Measurements from ENCODE around the gene FADS2.

Gene FADS2

DNA sequence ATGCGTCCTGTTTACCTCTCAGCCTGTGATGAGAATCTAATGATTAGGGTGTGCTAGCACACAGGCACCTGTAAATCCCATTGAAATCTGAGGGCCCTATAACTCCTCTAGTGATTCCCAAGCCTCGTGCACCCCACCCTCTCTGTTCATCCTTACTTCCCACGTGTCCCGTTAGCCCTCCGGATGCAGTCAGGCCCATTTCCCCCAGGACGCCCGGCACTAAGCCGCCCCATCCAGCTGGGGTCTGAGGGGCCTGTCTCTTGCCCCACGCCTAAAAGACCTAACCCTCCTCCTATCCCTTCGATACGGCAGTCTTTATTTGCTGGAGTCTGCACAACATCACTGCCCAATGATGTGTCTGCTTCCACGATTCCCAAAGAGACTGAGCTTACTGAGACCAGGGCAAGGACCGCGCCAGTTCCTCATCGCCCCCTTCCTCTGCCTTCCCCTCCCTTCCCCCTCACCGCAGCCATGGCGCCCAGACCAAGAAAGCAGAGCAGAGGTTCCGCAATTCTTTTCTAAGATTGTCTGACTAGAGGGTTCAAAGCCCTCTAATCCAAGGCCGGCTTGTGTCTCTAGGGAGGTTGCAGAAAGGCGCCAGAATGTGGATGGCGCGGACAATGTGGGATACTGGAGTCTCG is 1.1 kb upstream of the FADS2 start:
- DNase-seq: peak; percentile 85

GRCh38 chr11:61828379-61828628 is 204 bp downstream of the FADS2 start:
- no peak for DNase-seq

GRCh38 chr11:61828629-61829407 is 718 bp downstream of the FADS2 start:
- peak; percentile 31 for DNase-seq

GRCh38 chr11:61829806-61830205 is 1.7 kb downstream of the FADS2 start:
- no peak for DNase-seq

- DNase-seq: no peak
Observed at GRCh38 chr11:61830237-61831105, 2.4 kb downstream of the FADS2 start.

- DNase-seq: no peak
Observed at GRCh38 chr11:61832207-61832606, 4.1 kb downstream of the FADS2 start.

DNA sequence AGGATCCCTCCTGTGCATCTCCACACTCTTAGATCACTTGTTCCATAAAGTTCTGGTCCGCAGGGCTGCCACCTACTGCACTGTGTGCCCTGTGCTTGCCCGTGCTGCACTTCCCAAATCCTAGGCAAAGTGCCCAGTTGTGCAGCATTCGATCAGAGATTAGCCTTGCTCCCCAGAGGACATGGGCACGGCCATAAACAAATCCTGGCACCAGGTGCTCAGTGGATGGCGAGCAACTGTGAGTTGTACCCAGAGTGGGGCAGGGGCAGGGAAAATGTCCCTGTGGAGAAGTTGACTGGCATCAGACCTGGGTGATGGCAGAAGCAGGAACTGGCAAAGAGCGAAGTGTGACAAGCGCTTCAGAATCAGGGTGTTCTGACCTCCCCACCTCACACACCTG is 4.7 kb downstream of the FADS2 start:
- DNase-seq: no peak

- no peak for DNase-seq
Observed at GRCh38 chr11:61833471-61833870, 5.4 kb downstream of the FADS2 start.

DNA sequence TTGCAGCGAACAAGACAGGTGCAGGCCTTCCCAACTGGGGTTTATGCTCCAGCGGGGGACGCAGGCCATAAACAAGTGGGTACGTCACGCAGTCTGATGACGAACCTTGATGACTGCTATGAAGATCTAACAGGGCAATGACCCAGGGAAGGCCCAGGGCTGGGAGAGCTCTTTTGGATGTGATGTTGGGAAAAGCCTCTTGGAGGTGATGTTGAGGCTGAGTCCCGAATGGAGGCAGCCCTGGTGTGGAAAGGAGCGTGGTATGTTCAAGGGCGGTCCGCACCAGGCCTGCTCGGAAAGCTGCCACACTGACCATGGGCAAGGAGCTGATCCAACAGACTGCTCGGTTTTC is 5.8 kb downstream of the FADS2 start:
- no peak for DNase-seq

DNA sequence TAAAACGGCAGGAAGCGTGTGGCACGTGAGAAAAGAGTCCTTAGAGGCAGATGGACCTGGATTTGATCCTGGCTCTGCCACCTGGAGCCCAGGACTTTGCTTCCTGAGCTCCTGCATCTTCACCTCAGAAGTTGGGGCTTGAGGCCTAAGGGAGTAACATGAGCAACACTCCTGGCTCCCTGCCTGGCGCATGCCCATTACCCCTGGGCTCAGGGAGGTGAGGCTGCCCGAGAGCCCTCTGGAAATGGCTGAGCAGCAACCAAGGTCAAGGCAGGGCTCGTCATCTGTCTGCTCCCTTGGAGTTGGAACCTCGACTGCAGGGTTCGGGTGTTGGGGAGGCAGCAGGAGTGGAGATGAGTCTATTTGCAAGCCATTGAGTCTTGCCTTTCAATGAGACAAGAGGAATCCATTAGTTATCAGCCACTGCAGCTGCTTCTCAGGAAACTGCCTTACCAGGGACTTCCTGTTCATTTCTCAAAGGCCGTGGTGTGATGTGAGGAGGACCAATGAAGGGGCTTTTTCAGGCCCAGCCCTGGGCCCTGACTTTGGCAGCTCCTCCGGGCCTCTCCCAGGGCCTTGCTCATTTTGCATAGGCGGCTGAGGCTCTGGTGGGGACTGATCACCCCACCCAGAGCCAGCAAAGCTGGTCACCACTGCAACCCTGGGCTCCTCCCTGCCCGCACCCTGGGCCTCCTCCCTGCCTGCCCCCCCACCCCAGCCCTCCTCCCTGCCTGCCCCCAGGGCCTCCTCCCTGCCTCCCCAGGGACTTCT is 6.4 kb downstream of the FADS2 start:
- peak; percentile 96 for DNase-seq

- DNase-seq: no peak
Observed at GRCh38 chr11:61836193-61836592, 8.1 kb downstream of the FADS2 start.

GRCh38 chr11:61837411-61838005 is 9.4 kb downstream of the FADS2 start:
- no peak for DNase-seq

GRCh38 chr11:61838501-61838900 is 10.4 kb downstream of the FADS2 start:
- no peak for DNase-seq

DNA sequence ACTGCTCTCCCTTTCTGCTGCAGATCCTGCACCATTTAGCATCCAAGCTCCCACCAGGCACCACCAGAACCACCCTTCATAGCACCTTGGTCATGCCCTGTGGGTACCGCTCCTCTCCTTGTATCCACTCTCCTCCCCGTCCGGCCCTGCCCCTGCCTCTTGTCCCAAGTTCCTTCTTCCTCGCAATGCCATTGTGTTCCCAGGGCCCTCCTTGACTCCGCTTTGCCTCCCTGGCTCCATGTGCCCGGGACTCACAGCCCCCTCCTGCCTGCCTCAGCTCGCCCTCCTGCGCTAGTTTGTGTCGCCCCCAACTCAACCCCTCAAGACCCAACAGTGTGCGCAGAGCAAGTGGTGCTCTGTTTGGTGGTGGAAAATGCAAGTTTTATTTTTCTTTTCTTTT is 10.8 kb downstream of the FADS2 start:
- no peak for DNase-seq

- DNase-seq: no peak
Observed at GRCh38 chr11:61839742-61840141, 11.6 kb downstream of the FADS2 start.

DNA sequence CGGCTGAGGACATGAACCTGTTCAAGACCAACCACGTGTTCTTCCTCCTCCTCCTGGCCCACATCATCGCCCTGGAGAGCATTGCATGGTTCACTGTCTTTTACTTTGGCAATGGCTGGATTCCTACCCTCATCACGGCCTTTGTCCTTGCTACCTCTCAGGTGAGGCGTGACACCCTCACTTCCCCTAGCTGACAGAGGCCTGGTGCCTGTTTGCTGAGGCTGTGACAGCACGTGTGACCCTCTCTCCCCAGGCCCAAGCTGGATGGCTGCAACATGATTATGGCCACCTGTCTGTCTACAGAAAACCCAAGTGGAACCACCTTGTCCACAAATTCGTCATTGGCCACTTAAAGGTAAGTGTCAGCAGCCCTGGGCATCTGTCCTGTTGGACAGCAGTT is 12.3 kb downstream of the FADS2 start:
- no peak for DNase-seq

GRCh38 chr11:61841636-61842527 is 13.8 kb downstream of the FADS2 start:
- no peak for DNase-seq

DNA sequence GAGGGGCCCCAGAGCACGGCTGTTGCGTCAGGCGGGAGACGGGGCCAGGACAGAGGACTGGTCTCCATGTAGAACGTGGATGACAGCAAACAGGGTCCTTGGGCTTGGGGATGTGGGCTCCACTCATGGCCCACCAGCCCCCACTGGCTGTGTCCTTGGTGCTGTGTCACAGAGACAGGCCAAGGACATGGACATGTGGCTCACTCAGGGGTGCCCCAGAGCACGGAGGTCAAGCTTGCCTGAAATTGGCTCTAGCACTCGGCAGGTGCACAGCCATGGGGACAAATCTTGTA is 14.4 kb downstream of the FADS2 start:
- no peak for DNase-seq

DNA sequence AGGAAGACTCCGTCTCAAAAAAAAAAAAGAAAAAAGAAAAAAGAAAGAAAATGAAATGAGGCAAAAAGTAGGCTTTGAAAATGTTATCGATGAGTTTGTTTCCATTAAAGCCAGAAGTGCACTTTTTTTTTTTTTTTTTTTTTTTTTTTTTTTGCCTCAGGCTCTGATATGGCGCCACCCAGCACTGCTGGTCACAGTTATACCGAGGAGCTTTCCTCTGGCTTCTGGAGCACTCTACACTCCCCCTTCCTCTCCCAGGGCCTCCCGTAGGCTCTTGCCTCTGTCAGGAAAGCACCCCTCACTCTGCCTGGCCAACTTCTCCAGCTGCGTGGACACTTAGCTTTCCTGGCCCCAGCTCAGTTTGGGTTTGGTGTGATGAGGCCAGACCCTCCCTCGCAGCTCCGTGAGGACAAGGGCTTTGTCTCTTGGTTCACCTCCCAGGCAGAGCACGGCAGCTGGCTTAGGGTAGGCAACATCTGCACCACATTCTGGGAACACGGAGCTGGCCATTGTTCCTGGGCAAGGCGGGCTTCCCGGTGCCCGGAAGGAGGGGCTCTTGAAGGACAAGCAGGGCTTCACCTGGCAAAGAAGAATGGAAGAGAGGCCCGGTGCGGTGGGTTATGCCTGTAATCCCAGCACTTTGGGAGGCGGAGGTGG is 16.9 kb downstream of the FADS2 start:
- DNase-seq: no peak

GRCh38 chr11:61846362-61847020 is 18.4 kb downstream of the FADS2 start:
- DNase-seq: no peak
